Kidney (tissue), 14 donors: ENCODE data around the gene BACH2. TPM values are rescaled to one million over a fixed set of nuclear protein-coding genes. Genes with fewer than 3 reads are reported as not detected.

ENCODE experiments used
- DNase-seq, 5 donors: peaks; one replicate each; pipeline ENCODE4 v3.0.0-alpha.2; 2013 to 2020
- FAIRE-seq: peaks from 2 replicates; lab custom pipeline; 2012; peaks lifted over from hg19 to GRCh38; lab: Jason Lieb, UNC
- H3K27ac ChIP-seq, 2 donors: one replicate each; pipeline ENCODE4 v1.7.0; 2013; ENCODE audit warnings: low read depth in 2 of 2, low read length in 2 of 2, inconsistent platforms in 1 of 2
- H3K27me3 ChIP-seq: one replicate; pipeline ENCODE4 v1.7.1; 2013; ENCODE audit warnings: low read length, inconsistent platforms; ENCODE audit not compliant: control insufficient read depth, insufficient read depth
- H3K36me3 ChIP-seq, 3 donors: one replicate each; pipeline versions ENCODE4 v1.7.0 to v1.7.1; 2013; ENCODE audit warnings: low read length in 3 of 3, control low read depth in 1 of 3, inconsistent platforms in 1 of 3; ENCODE audit not compliant: insufficient read depth in 3 of 3, control insufficient read depth in 2 of 3
- H3K4me1 ChIP-seq, 3 donors: one replicate each; pipeline versions ENCODE4 v1.7.0 to v1.7.1; 2013; ENCODE audit warnings: low read length in 3 of 3, inconsistent platforms in 1 of 3, low read depth in 1 of 3; ENCODE audit not compliant: control insufficient read depth in 2 of 3, insufficient read depth in 2 of 3
- H3K4me3 ChIP-seq, 3 donors: one replicate each; pipeline versions ENCODE4 v1.7.0 to v1.8.1; 2013; ENCODE audit warnings: low read length in 3 of 3, control low read depth in 1 of 3, inconsistent platforms in 1 of 3
- H3K9ac ChIP-seq, 3 donors: one replicate each; pipeline versions ENCODE4 v1.7.0 to v1.7.1; 2013; ENCODE audit warnings: low read length in 3 of 3, control low read depth in 1 of 3, inconsistent platforms in 1 of 3
- H3K9me3 ChIP-seq, 3 donors: one replicate each; pipeline versions ENCODE4 v1.7.0 to v1.7.1; 2013; ENCODE audit warnings: low read length in 3 of 3, control low read depth in 1 of 3, inconsistent platforms in 1 of 3; ENCODE audit not compliant: control insufficient read depth in 2 of 3, insufficient read depth in 1 of 3
- intact Hi-C: fragments of 100-400 bp; cut with DNase I; formaldehyde crosslinking; loops from one replicate; pipeline ENCODE4 v1.11.1; 2022
- polyA plus RNA-seq: library from polyadenylated mRNA; stranded (reverse); fragments of 350-450 nt; fragmentation: Illumina TruSeq; extraction: RNeasy Lipid Tissue Mini Kit (QIAGEN cat#74804); gene quantifications from one replicate; pipeline ENCODE4 v1.2.3, GENCODE V29; 2014; ENCODE audit warnings: low read depth, low replicate concordance; ENCODE audit not compliant: insufficient read depth
- total RNA-seq: library from RNA; stranded (reverse); fragmentation: NEBNext Ultra II Directional; extraction: Animal tissue kit (Norgen Biotek cat#: 25700); gene quantifications from one replicate; pipeline ENCODE4 v1.2.1, GENCODE V29; 2021
- TF ChIP-seq, protein P1 (sequence below): IDR thresholded peaks from 3 replicates; pipeline ENCODE4 v1.5.1; 2012; ENCODE audit warnings: mild to moderate bottlenecking, moderate library complexity, borderline replicate concordance; ENCODE audit not compliant: insufficient read depth; ENCODE audit errors: extremely low read depth
- donor health status: control.
- donor health status: control.
- donor health status: control.
- donor health status: control.
- donor health status: control.
- donor health status: DM: yes; HTN: yes; CAD: no.
- donor health status: Normal renal cell carcinoma (clear cell type).

BACH2 gene
- total and polyA plus RNA-seq, 2 donors from 2014 or later, result 0.32 to 6.9 TPM

DNA sequence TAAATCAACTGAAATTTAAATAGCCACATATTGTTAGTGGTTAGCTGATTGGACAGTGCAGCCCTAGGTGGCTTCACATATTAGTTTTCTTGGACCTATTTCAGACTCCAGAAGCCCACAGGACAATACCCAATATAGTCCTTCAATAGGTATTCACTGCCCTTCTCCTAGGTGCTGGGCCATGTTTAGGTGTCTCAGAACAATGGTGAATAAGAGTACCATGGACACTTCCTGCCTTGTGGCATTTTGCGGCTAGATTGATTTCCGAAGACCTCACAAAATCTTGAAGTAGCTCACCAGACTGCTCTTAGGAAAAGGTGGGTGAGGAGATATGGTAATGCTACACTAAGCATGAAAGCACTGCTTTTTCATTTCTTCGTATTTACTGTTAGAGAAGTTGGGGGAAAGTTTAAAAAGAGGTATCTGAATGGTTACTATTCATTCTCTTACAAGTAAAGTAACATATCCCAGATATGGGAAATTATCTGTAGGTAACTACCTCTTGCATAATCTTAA, 203.0 kb downstream of the BACH2 start:
- FAIRE-seq (no peak), DNase-seq (no peak)
- H3K4me3 ChIP-seq, result no peak overlapping the region
- H3K9me3 ChIP-seq, result no peaks in the 10 kb centered on the region
- H3K9ac ChIP-seq, result no peak overlapping the region
- H3K4me1 ChIP-seq, result peaks cover 0 to 6% (median 0%) of the 10 kb centered on the region in 3 donors
- no peaks in the 10 kb centered on the region for H3K27me3 ChIP-seq
- intact Hi-C loops, result no loop called here
- TF ChIP-seq, protein P1, sequence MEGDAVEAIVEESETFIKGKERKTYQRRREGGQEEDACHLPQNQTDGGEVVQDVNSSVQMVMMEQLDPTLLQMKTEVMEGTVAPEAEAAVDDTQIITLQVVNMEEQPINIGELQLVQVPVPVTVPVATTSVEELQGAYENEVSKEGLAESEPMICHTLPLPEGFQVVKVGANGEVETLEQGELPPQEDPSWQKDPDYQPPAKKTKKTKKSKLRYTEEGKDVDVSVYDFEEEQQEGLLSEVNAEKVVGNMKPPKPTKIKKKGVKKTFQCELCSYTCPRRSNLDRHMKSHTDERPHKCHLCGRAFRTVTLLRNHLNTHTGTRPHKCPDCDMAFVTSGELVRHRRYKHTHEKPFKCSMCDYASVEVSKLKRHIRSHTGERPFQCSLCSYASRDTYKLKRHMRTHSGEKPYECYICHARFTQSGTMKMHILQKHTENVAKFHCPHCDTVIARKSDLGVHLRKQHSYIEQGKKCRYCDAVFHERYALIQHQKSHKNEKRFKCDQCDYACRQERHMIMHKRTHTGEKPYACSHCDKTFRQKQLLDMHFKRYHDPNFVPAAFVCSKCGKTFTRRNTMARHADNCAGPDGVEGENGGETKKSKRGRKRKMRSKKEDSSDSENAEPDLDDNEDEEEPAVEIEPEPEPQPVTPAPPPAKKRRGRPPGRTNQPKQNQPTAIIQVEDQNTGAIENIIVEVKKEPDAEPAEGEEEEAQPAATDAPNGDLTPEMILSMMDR, result no peak
- H3K27ac ChIP-seq, result no peak overlapping the region
- no peaks in the 10 kb centered on the region for H3K36me3 ChIP-seq

DNA sequence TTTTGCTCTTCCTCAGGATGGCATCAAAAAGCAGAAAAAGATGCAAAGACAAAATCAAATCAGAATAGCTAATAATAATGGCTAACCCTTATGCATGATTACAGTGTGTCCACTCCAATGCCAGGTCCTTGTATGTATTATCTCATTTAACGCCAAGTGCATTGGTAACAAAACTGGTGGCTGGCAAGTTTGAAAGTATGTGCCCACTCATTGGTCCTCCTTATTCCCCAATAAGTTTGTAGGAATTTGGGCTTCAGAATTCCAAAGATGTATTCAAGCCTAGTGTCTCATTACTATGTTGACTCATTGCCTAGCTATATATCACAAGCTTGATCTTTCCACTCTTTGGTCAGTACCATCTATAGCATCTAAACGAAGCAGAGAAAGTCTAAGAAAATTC, 205.8 kb downstream of the BACH2 start:
- H3K27ac ChIP-seq, result no peak overlapping the region
- no peak overlapping the region for H3K9ac ChIP-seq
- FAIRE-seq (no peak), DNase-seq (no peak)
- H3K9me3 ChIP-seq, result no peaks in the 10 kb centered on the region
- no peak overlapping the region for H3K4me3 ChIP-seq
- intact Hi-C loops, result no loop called here
- no peaks in the 10 kb centered on the region for H3K36me3 ChIP-seq
- TF ChIP-seq, protein P1, result no peak
- H3K27me3 ChIP-seq, result no peaks in the 10 kb centered on the region
- H3K4me1 ChIP-seq, result no peaks in the 10 kb centered on the region

DNA sequence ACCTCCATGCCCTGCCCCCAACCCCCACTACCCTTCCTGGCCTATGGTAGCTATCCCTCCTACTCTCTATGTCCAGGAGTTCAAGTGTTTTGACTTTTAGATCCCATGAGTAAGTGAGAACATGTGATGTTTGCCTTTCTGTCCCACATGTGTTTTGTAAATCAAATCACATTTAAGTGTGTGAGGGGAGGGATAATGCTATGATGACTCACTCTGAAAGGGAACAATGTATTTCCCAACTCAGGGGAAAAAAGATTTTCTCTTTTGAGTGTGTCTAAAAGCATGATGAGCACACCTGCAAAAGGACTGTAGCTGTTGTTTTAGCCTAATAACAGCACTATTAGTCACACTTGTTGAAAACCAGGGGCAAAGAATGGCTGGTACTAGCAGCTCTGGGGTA, 208.6 kb downstream of the BACH2 start:
- intact Hi-C loops, result no loop called here
- Histone ChIP-seq H3K27ac (no peak overlapping the region), H3K36me3 (no peaks in the 10 kb centered on the region), H3K4me1 (no peaks in the 10 kb centered on the region), H3K4me3 (no peak overlapping the region), H3K9me3 (no peaks in the 10 kb centered on the region), H3K9ac (no peak overlapping the region), H3K27me3 (no peaks in the 10 kb centered on the region)
- FAIRE-seq (no peak), DNase-seq (no peak)
- TF ChIP-seq, protein P1, result no peak
